Measurements from ENCODE around the gene DLGAP5.

The DLGAP5 gene

DNA sequence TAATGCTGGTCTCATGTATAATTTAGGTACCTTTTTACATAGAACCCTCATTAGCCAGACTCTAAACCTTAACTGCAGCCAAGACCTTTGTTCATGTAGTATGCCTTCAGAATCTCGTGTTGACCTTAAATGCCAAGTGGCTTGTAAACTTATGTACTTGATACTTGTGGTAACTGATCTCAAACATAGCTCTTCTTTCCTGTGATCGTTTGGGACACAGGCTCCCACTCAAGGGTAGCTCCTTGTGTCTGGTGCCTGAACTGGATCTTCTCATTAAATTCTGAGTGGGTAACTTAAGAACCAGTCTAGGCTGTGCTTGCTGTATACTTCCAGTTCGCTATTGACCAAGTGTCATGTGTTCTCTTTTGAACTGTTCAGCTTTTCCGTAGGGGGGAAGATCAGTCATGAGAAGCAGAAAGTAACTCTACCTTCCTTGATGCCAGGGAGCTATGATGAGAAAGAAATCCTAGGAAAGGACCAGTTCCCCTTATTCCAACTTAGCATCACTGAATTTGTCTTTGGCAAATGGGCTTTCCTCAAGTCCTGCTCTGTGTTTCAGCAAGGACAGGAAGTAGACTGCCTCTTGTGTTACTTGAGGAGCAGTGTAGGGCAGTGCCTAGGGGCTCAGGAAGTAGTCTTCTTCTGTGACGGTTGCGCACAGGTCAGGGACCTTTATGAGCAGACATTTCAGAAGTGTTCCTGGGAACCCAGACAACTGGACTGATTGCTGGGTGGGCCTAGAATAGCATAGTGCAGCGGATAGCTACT lies 59.8 kb downstream of the DLGAP5 start:
- Histone ChIP-seq H3K79me2 (ENCODE audit: low read length) (no peaks in the 10 kb centered on the region), H3K27me3 (replicated peaks; ENCODE audit: insufficient read depth, low read length) (no peaks in the 10 kb centered on the region), H3K27ac (ENCODE audit: low read length) (no peak overlapping the region), H4K20me1 (ENCODE audit: insufficient read depth, low read length) (no peaks in the 10 kb centered on the region), H3K9ac (ENCODE audit: low read length) (no peak overlapping the region), H3K36me3 (replicated peaks; ENCODE audit: insufficient read depth, low read length) (no peaks in the 10 kb centered on the region), H3K4me2 (ENCODE audit: low read depth, low read length) (no peak overlapping the region), H3F3A (ENCODE audit: insufficient read depth, low read length) (no peaks in the 10 kb centered on the region), H2AFZ (ENCODE audit: low read length) (no peak overlapping the region), H3K4me1 (ENCODE audit: low read length) (no peaks in the 10 kb centered on the region), H3K4me3 (ENCODE audit: low read length) (no peak overlapping the region), H3K9me2 (replicated peaks; ENCODE audit: insufficient read depth, low read length) (no peaks in the 10 kb centered on the region), H3K9me3 (replicated peaks; ENCODE audit: insufficient read depth, low read length) (no peaks in the 10 kb centered on the region)
- DNase-seq: no peak
- TF ChIP-seq EZH2phosphoT487 (IDR thresholded peaks at IDR 0.05; ENCODE audit: low read length): no peak
- TF ChIP-seq, protein P1, sequence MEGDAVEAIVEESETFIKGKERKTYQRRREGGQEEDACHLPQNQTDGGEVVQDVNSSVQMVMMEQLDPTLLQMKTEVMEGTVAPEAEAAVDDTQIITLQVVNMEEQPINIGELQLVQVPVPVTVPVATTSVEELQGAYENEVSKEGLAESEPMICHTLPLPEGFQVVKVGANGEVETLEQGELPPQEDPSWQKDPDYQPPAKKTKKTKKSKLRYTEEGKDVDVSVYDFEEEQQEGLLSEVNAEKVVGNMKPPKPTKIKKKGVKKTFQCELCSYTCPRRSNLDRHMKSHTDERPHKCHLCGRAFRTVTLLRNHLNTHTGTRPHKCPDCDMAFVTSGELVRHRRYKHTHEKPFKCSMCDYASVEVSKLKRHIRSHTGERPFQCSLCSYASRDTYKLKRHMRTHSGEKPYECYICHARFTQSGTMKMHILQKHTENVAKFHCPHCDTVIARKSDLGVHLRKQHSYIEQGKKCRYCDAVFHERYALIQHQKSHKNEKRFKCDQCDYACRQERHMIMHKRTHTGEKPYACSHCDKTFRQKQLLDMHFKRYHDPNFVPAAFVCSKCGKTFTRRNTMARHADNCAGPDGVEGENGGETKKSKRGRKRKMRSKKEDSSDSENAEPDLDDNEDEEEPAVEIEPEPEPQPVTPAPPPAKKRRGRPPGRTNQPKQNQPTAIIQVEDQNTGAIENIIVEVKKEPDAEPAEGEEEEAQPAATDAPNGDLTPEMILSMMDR (IDR thresholded peaks at IDR 0.05; ENCODE audit: low read length): no peak
- TF ChIP-seq EZH2 (optimal IDR thresholded peaks at IDR 0.05; ENCODE audit: low read depth, low read length): no peak

DNA sequence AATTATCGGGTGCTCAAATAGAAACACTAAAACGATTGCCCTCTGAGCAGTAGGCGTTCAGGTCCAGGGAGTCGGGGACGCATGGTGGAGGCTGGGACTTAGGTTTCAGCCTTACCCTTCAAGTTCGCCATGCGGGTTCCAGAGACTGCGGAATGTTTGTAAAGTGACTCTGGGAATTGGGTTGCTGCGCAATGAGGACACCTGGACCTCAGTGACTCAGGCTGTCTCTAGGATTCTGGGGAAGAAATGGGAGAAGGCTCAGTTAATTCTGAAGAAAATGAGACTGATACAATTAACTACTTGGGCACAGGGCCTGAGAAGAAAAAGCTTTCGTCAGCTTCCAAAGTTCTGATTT lies 61.2 kb downstream of the DLGAP5 start:
- Histone ChIP-seq H3K27me3 (replicated peaks; ENCODE audit: insufficient read depth, low read length) (no peaks in the 10 kb centered on the region), H4K20me1 (ENCODE audit: insufficient read depth, low read length) (no peaks in the 10 kb centered on the region), H3F3A (ENCODE audit: insufficient read depth, low read length) (no peaks in the 10 kb centered on the region), H3K9me2 (replicated peaks; ENCODE audit: insufficient read depth, low read length) (no peaks in the 10 kb centered on the region), H3K27ac (ENCODE audit: low read length) (no peak overlapping the region), H2AFZ (ENCODE audit: low read length) (peak overlapping the region; percentile 51; the same call in 1 of the 2 replicates), H3K4me3 (ENCODE audit: low read length) (peak overlapping the region; percentile 63), H3K36me3 (replicated peaks; ENCODE audit: insufficient read depth, low read length) (no peaks in the 10 kb centered on the region), H3K79me2 (ENCODE audit: low read length) (no peaks in the 10 kb centered on the region), H3K4me2 (ENCODE audit: low read depth, low read length) (peak overlapping the region; percentile 79), H3K9me3 (replicated peaks; ENCODE audit: insufficient read depth, low read length) (no peaks in the 10 kb centered on the region), H3K9ac (ENCODE audit: low read length) (no peak overlapping the region), H3K4me1 (ENCODE audit: low read length) (no peaks in the 10 kb centered on the region)
- no peak for DNase-seq
- TF ChIP-seq, protein P1 (IDR thresholded peaks at IDR 0.05; ENCODE audit: low read length): no peak
- no peak for TF ChIP-seq EZH2 (optimal IDR thresholded peaks at IDR 0.05; ENCODE audit: low read depth, low read length)
- TF ChIP-seq EZH2phosphoT487 (IDR thresholded peaks at IDR 0.05; ENCODE audit: low read length): no peak

GRCh38 chr14:55129428-55130195 lies 61.8 kb downstream of the DLGAP5 start:
- Histone ChIP-seq H3K4me2 (ENCODE audit: low read depth, low read length) (peak overlapping the region; percentile 79), H3K27ac (ENCODE audit: low read length) (no peak overlapping the region), H3K9me2 (replicated peaks; ENCODE audit: insufficient read depth, low read length) (no peaks in the 10 kb centered on the region), H3K4me3 (ENCODE audit: low read length) (peak overlapping the region; percentile 63), H3K27me3 (replicated peaks; ENCODE audit: insufficient read depth, low read length) (no peaks in the 10 kb centered on the region), H3K79me2 (ENCODE audit: low read length) (no peaks in the 10 kb centered on the region), H3F3A (ENCODE audit: insufficient read depth, low read length) (no peaks in the 10 kb centered on the region), H4K20me1 (ENCODE audit: insufficient read depth, low read length) (no peaks in the 10 kb centered on the region), H2AFZ (ENCODE audit: low read length) (peak overlapping the region; percentile 51), H3K36me3 (replicated peaks; ENCODE audit: insufficient read depth, low read length) (no peaks in the 10 kb centered on the region), H3K4me1 (ENCODE audit: low read length) (no peaks in the 10 kb centered on the region), H3K9ac (ENCODE audit: low read length) (no peak overlapping the region; the same call in 1 of the 2 replicates), H3K9me3 (replicated peaks; ENCODE audit: insufficient read depth, low read length) (no peaks in the 10 kb centered on the region)
- DNase-seq: peak; percentile 7
- TF ChIP-seq, protein P1 (IDR thresholded peaks at IDR 0.05; ENCODE audit: low read length): no peak
- TF ChIP-seq EZH2 (optimal IDR thresholded peaks at IDR 0.05; ENCODE audit: low read depth, low read length) (no peak), EZH2phosphoT487 (IDR thresholded peaks at IDR 0.05; ENCODE audit: low read length) (no peak)
